Right ventricle myocardium inferior (tissue), 1 donor: ENCODE data around the gene INO80C. TPM values are rescaled to one million over a fixed set of nuclear protein-coding genes. Genes with fewer than 3 reads are reported as not detected.

Experiments used
- ATAC-seq: fragments of 200-7000 bp; cut with Tn5 transposase; one replicate; pipeline ENCODE4 v1.9.1; 2020; ENCODE audit warnings: mild to moderate bottlenecking, moderate library complexity
- DNase-seq: peaks from one replicate; pipeline ENCODE4 v3.0.0; 2021; ENCODE audit errors: missing footprints
- intact Hi-C: fragments of 100-400 bp; cut with DNase I; formaldehyde crosslinking; loops from one replicate; pipeline ENCODE4 v1.11.0; 2022
- long read RNA-seq: library from polyadenylated mRNA; unstranded; transcript quantifications from one replicate; pipeline ENCODE4 v2.0.0, GENCODE V29; 2021
- total RNA-seq: library from RNA; stranded (reverse); fragmentation: NEBNext Ultra II Directional; extraction: Animal tissue kit (Norgen Biotek cat#: 25700); gene quantifications from one replicate; pipeline ENCODE4 v1.2.1, GENCODE V29; 2021
- donor health status: DM: no; HTN: yes; CAD: no; lungs with severe emphysema.

The INO80C gene
- 21.3 TPM for total RNA-seq
- long read RNA-seq, partial matches to known transcripts, result 0 of 2 reads
- long read RNA-seq, other reads (novel, unspliced or antisense), result 0 of 2 reads

GRCh38 chr18:35497370-35498197 lies at the start of gene INO80C:
INO80C (minus strand) TSS chr18:35497960; CDS start chr18:35497874, 86 bp downstream.
- intact Hi-C loops, result loop anchor here (2.0 to 10.0 kb wide), 5 partner anchors 40 to 257 kb away; partner anchors contain the start of genes GALNT1 and ZNF397
- peak; percentile 96 for DNase-seq
- peak; percentile 98 for ATAC-seq

GRCh38 chr18:35547008-35547605 lies 49.3 kb upstream of the INO80C start:
- DNase-seq, result no peak
- intact Hi-C loops, result no loop called here
- no peak for ATAC-seq

GRCh38 chr18:35542356-35542755 lies 44.6 kb upstream of the INO80C start:
- ATAC-seq, result no peak
- DNase-seq, result no peak
- intact Hi-C loops, result no loop called here

GRCh38 chr18:35535297-35535696 lies 37.5 kb upstream of the INO80C start:
- ATAC-seq, result no peak

GRCh38 chr18:35533916-35534405 lies 36.2 kb upstream of the INO80C start:
- no peak for ATAC-seq
- DNase-seq, result no peak
- intact Hi-C loops, result no loop called here

More at GRCh38 chr18:35535297-35535696, 37.5 kb upstream of the INO80C start:
- intact Hi-C loops, result no loop called here
- no peak for DNase-seq

- intact Hi-C loops, result no loop called here
- DNase-seq (no peak), ATAC-seq (no peak)
These were observed 31.1 kb upstream of the INO80C start for GRCh38 chr18:35528749-35529274.

- DNase-seq, result no peak
- intact Hi-C loops, result no loop called here
- ATAC-seq, result peak; percentile 33
These were observed 28.8 kb upstream of the INO80C start for GRCh38 chr18:35526495-35527059.

- ATAC-seq, result peak; percentile 40
- intact Hi-C loops, result no loop called here
- no peak for DNase-seq
These were observed 28.2 kb upstream of the INO80C start for GRCh38 chr18:35525795-35526494.

- intact Hi-C loops, result loop anchor here (5.0 kb wide), 1 partner anchor 58 kb away; the partner anchor contains the start of gene GALNT1
- ATAC-seq (peak; percentile 23), DNase-seq (no peak)
These were observed 26.5 kb upstream of the INO80C start for GRCh38 chr18:35524226-35524625.

- ATAC-seq, result no peak
- DNase-seq, result no peak
- intact Hi-C loops, result loop anchor here (5.0 kb wide), 1 partner anchor 60 kb away; the partner anchor contains the start of gene GALNT1
These were observed 24.6 kb upstream of the INO80C start for GRCh38 chr18:35522130-35522959.

- intact Hi-C loops, result loop anchor here (5.0 kb wide), 1 partner anchor 61 kb away; the partner anchor contains the start of gene GALNT1
- DNase-seq (no peak), ATAC-seq (no peak)
These were observed 23.4 kb upstream of the INO80C start for GRCh38 chr18:35521133-35521532.

GRCh38 chr18:35519148-35519899 lies 21.6 kb upstream of the INO80C start:
- ATAC-seq (no peak), DNase-seq (no peak)
- intact Hi-C loops, result no loop called here

GRCh38 chr18:35517715-35518114 lies 20.0 kb upstream of the INO80C start:
- intact Hi-C loops, result no loop called here
- DNase-seq, result no peak
- ATAC-seq, result no peak

- no peak for DNase-seq
- ATAC-seq, result no peak
- intact Hi-C loops, result no loop called here
These were observed 19.0 kb upstream of the INO80C start for GRCh38 chr18:35516789-35517188.

GRCh38 chr18:35516351-35516750 lies 18.6 kb upstream of the INO80C start:
- intact Hi-C loops, result no loop called here
- ATAC-seq, result no peak

GRCh38 chr18:35515460-35516130 lies 17.8 kb upstream of the INO80C start:
- intact Hi-C loops, result no loop called here
- ATAC-seq, result no peak
- no peak for DNase-seq

More at GRCh38 chr18:35516351-35516750, 18.6 kb upstream of the INO80C start:
- DNase-seq, result no peak
